Tibial nerve (tissue), 3 donors: ENCODE results near the gene MRPS23.

Source experiments
- CTCF ChIP-seq, 5 experiments: fragments of 200-600 bp in 3 of 5; fragments of 450-650 bp in 2 of 5; sonication (generic) in 3 of 5; IDR thresholded peaks; one replicate each; pipeline ENCODE4 v1.5.1; 2016 to 2019; ENCODE audit warnings: antibody characterized with exemption in 5 of 5, mild to moderate bottlenecking in 3 of 5, moderate library complexity in 2 of 5
- POLR2A ChIP-seq, 2 donors: fragments of 450-650 bp; IDR thresholded peaks; one replicate each; pipeline ENCODE4 v1.6.1; 2017; ENCODE audit warnings: antibody characterized with exemption in 2 of 2, mild to moderate bottlenecking in 2 of 2, moderate library complexity in 2 of 2

GRCh38 chr17:57834146-57834741 lies 15.6 kb downstream of the MRPS23 start:
- TF ChIP-seq CTCF (IDR thresholded peaks at IDR 0.05), result no peak
- TF ChIP-seq POLR2A (IDR thresholded peaks at IDR 0.05), result no peak
